Left hindlimb (tissue), 1 donor: Measurements from ENCODE around the gene LEKR1.

Experiments used
- DNase-seq: peaks from one replicate; pipeline ENCODE4 v3.0.0-alpha.2; 2018

Gene LEKR1

DNA sequence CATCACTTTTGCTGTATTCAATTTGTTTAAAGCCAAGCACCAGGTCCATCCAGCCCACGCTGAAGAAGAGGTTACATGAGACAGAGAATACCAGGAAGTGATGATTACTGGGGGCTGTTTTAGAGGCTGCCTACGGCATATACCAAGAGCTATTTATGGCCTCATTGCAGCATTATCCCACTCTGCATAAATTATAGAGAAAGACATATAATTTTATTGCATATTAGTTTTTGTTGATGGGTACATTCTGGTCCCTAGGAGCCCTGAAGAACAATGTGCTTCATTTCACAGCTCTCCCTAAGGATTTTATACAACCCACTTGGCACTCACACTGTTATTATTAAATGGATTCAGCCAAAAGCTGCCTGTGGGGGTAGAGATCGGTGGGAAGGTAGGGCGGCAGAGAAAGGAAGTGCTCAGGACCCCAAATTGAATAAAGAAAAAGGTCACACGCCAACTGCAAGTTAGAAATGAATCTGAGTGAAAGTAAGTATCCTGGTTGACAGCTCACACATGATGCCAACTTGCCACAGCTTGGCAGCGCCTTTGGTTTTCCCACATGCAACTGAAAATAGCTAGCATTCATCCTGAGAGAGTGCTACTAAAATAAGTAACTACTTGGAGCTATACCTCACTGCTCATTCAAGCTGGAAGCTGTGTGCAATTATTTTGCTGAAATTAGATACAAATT lies 260.1 kb downstream of the LEKR1 start:
- no peak for DNase-seq

DNA sequence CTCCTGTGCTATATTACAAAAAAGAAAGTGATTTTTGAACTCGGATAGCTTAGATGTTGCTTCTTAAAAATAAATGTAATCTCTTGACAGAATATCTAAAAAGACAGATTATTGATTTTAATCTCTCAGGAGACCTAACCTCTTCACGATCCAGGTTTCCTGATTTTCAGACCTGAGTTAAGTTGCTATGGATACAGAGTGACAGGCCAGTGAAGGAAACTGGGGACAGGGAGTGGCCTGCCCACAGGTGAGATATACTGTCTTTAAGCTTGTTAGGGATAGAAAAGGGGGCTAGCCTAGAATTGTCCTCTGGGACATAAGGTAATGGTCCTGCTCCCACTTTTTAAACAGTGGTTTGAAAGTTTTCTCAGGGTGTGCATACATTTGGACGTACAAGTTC lies 260.6 kb downstream of the LEKR1 start:
- DNase-seq = no peak

DNA sequence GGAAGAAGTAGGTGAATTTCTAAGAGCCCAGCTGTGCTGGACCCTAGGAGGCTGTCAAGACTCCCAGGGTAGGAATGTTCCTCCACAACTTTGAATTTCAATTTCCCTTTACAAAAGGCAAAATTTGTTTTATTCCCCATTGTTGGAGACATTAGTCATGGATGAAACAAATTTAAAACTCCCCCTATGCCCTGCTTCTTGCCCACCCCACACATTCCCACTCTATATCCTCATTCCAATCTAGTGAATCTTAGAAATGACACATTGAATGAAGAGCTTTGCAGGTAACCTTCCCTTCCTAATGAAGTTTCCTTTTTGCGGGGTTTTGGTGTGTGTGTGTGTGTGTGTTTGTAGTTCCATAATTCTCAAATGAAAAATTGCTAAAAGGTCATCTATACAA lies 261.2 kb downstream of the LEKR1 start:
- no peak for DNase-seq

DNA sequence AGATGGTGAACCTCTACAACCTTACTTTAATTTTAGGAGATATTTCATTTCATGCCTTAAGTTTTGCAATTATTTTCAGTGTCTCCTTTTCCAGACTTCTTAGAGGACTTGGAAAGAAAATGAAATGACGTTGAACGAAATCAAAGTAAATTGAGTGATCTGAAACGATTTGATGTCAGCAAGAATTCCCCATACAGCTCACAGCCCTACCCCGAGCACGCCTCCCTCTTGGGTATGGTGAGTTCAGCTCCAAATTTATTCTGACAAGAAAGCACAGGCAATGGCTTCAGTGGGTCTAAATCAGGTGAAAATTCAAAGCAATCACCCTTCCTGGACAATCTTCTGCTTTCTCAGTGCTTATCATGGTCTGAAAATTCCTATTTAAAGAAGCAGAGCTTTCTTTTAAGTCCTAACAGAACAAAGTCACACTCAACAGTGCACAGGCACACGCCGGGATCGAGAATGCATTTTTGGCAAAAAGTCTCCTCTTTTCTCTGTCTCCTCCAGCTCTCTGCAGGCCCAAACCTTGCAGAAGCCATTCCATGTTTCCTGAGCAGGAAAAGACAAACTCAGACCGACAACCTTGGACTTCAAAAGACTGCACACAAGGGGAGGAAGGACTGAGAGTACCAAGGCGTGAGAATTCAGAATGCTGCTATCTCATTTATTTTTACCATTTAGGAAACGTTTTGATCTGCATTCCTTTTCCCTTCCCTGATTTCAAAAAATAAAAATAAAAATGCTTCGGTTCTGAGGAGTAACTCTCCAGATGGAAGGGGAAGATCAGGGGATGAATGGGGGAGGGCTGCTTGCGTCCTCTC lies 261.8 kb downstream of the LEKR1 start:
- peak; percentile 60 for DNase-seq

DNA sequence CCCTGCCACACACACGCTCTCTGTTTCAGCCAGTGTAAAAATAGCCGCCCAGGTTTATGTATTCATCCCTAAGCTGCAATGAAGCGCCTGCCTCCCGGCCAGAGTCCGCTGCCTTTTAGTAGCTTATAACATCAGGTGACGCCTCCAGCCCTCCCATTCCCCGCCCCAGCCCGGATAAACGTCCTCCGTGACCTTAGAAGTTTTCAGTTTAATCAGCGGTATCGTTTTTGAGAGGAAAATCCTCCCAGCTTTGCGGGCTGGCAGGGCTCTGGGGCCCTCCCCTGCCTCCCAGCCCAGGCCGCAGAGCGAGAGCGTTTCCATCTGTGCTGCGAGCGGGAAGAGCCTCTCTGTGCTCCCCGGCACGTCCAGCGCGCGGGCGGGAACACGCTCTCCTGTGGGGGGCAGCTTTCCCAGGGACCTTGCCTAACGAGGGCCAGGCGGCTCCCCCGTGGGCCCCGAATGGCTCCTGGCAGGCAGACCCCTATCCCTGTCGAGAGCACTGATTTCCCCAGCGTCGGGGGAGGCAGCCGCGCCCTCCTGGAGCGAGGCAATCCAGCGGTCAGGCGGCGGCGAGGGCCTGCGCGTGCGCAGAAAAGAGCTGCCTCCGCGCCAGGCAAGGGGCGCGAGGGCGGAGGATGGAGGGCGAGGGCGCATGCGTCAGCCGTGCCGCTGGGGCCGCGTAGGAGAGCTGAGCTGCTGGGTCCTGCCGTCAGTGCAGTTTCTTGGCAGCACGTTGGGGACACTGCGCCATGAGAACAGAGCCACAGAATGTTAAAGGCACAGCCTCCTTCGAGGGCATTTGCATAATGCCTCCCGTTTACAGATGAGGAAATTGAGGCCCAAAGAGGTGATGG lies 262.7 kb downstream of the LEKR1 start:
- DNase-seq = peak; percentile 97

DNA sequence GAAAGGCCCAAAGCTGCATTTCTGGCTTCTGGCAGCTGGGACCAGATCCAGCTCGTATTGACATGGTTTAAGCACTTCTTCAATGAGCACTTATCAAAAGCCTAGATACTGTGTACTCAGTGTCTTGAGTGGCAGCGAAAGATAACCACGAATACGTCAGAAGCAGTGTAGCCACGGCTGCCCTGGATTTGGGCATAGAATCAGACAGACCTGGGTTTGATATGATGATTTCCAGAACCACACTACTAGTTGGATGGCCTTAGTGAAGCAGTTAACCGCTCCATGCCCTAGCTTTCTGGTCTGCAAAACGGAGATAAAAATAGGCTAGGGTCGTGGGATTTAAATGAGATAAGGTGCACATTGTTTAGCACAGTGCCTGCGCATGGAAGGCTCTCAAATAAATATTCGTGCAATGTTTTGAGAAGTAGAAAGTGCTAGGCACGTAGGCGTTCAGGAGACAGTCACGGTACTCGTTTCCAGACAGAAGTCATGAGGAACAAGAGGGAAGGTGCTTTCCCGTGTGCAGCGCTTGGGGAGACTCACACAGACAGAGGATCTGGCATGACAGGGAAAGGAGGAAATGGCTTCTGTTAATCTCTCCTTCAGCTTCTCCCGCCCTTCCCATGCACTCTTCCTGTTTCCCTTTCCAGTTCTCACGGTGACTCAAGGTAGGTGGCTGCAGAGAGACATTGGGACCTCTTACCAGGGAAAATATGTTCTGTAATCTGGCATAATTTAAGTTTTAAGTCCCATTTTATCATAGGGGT lies 263.5 kb downstream of the LEKR1 start:
- DNase-seq = no peak

DNA sequence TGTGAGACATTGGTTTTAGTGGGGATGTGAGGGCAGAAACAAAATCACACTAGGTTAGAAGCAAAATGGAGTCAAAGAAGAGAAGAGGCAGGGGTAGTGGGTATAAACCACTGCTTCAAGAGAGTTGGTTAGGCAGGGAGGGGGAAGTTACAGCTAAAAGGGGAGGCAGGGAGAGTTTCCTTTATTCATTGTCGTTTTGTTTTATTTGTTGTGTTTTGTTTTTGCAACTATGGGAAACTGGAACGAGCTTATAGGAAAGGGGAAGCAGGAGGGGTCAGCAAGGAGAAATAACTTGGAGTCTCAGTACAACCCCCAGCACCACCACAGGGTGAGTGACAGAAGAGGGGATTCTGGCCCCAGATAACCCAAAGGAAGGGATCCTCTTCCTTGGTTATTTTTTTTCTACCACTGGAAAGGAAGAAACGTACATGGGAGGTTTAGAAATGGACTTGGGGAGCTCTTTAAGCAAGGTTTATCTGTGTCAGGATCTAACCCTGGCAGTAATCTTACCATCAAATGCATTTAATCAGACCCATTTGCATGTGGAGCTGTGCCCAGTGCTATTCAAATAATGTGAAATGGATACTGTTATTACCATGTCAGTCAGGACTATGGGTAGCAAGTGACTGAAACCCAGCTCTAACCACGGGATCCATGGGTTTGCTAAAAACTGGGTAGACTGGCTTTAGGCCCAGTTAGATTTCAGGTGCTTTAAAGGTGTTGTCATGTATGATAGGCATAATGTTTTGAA lies 265.1 kb downstream of the LEKR1 start:
- no peak for DNase-seq

DNA sequence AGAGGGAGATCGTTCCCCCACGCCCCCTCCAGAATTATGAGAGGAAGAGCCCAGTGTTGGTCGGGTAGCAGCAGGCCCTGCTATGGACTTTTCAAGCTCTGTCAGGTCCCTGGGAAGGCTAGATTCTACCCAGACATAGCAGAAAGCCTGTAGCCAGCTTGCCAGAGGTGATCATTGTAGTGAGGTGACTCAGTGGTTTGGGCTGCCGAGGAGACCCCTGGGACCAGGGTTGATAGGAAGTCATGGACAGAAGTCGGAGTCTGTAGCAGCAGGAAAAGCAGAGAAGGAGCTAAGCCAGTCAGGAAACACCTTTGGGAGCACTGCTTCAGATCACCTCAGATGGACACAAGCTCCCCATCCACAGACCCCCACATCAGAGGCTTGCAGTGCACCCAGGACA lies 266.1 kb downstream of the LEKR1 start:
- DNase-seq = no peak

DNA sequence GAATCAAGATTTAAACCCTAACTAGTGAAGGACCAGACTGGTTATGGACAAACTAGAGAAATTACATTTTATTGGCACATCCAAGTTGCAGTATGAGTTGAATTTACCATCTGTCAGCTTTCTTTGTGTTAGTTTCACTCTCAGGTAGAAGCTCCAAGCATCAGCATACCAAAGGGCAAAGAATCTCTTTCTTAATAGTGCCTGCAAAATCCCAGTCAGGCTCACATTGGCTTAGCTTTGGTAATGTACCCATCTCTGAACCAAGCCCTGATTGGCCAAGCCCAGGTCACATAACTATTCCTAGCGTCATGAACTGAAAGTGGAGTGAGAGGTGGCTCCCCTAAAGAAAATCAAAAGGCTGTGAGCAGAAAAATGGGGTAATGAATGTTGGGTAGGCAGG lies 266.9 kb downstream of the LEKR1 start:
- DNase-seq = no peak

DNA sequence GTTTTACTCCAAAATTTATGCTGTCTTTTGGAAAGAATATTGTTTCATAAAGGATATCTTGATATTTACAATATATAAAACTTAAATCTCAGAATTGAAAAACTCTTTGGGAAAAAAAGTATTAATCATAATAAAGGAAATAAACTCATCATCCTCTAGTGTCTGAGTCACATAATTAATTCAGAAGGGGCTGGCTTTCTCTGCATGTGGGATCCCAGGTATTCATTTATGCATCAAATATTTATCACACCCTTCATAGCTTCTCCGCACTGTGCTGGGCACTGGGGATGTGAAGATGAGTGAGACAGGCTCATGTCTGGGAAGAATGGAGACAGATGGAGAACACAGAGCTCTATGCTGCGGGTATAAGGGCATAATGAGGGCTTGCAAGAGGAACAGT lies 268.1 kb downstream of the LEKR1 start:
- no peak for DNase-seq

DNA sequence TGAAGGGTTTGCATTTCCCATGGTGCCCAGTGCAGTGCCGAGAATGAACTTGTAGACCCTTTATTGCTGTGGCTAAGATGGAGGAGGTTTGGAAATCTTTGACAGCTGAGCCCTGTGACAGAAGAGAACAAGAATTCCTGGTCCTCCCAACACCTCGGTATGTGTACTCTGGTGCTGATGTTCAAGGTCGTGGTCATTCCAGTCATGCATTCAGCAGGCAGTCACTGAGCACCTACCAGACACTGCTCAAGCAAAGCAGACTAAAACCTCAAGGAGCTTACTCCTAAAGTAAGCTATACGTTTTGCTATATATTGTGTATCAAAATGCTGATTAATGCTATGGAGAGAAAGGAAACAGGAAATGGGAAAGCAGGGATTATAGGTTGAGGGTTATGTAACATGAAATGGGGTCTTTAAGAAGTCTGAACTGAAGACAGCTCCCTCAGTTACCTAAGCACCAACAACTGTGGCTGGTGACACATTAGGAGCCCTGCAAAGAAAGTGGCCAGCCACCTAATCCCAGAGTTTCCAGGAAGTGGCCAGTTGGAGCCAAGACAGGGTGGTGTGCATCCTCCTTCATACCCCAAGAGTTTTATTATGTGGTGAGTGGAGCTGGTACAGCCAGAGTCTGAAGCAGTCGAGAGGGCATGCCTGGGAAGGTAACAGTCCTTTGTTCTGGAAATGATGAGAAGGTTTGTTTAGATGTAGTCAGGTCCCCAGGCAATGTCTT lies 268.8 kb downstream of the LEKR1 start:
- no peak for DNase-seq
